ENCODE measurements around the gene EGFL7. TPM values are rescaled to one million over a fixed set of nuclear protein-coding genes. Genes with fewer than 3 reads are reported as not detected.

EGFL7 gene
- total and polyA plus RNA-seq, 12 donors: 1.9 to 452 (median 79.5) TPM

GRCh38 chr9:136622538-136622948 is 40.2 kb upstream of the EGFL7 start:
- no peaks in the 10 kb centered on the region for H3K27me3 ChIP-seq
- DNase-seq: no peak
- H3K4me1 ChIP-seq (replicated peaks in 1 of 2): peaks cover 0 to 22% of the 10 kb centered on the region in 2 donors
- intact Hi-C loops (cut with DNase I): loop anchor here in 1 of 2 donors (5.0 kb wide), 1 partner anchor 80 kb away; no protein-coding TSS in a partner anchor
- no peak for TF ChIP-seq POLR2A (IDR thresholded peaks at IDR 0.05)
- TF ChIP-seq CTCF (IDR thresholded peaks at IDR 0.05): no peak
- H3K4me3 ChIP-seq: no peak overlapping the region
- no peak overlapping the region for H3K27ac ChIP-seq
- no peaks in the 10 kb centered on the region for H3K36me3 ChIP-seq (replicated peaks in 1 of 2)
- no peaks in the 10 kb centered on the region for H3K9me3 ChIP-seq (replicated peaks in 1 of 3)
- 78 to 92% (median 84%) methylated on average over 10 to 16 of the region's 16 CpGs; no CpG with 5 or more reads in 1 of the 4 donors for WGBS, 4 donors

- no peaks in the 10 kb centered on the region for H3K27me3 ChIP-seq
- H3K27ac ChIP-seq: no peak overlapping the region
- H3K4me3 ChIP-seq: no peak overlapping the region
- no peak for TF ChIP-seq POLR2A (IDR thresholded peaks at IDR 0.05)
- TF ChIP-seq CTCF (IDR thresholded peaks at IDR 0.05): no peak
- intact Hi-C loops (cut with DNase I): loop anchor here in 1 of 2 donors (5.0 kb wide), 1 partner anchor 81 kb away; no protein-coding TSS in a partner anchor
- no peaks in the 10 kb centered on the region for H3K36me3 ChIP-seq (replicated peaks in 1 of 2)
- H3K9me3 ChIP-seq (replicated peaks in 1 of 3): no peaks in the 10 kb centered on the region
- DNase-seq: no peak
- H3K4me1 ChIP-seq (replicated peaks in 1 of 2): peaks cover 0 to 22% of the 10 kb centered on the region in 2 donors
- 82 to 91% (median 88%) methylated on average over 10 to 19 of the region's 19 CpGs for WGBS, 4 donors
These were observed 39.5 kb upstream of the EGFL7 start for GRCh38 chr9:136623016-136623841.

DNA sequence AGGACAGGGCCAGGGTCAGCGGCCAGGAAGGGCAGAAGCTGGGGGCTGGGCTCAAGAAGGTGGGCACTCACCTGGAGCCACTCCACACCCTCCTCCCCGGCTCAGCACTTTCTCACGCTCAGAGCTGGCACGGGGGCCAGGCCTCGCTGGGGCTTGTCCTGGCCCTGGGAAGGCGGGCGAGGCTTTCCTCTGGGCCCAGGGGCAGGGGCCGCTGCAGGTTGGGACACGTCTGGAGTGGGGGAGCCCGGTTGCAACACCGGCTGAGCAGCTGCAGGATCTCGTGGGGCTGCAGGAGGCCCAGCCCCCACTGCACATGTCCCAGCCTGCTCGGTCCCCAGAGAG is 38.9 kb upstream of the EGFL7 start:
- Histone ChIP-seq H3K9me3 (replicated peaks in 1 of 3) (no peaks in the 10 kb centered on the region), H3K27ac (no peak overlapping the region), H3K27me3 (no peaks in the 10 kb centered on the region), H3K4me1 (replicated peaks in 1 of 2) (peaks cover 0 to 22% of the 10 kb centered on the region in 2 donors), H3K36me3 (replicated peaks in 1 of 2) (no peaks in the 10 kb centered on the region), H3K4me3 (no peak overlapping the region)
- WGBS, 4 donors: 72 to 83% (median 81%) methylated on average over 9 to 13 of the region's 13 CpGs
- intact Hi-C loops (cut with DNase I): loop anchor here in 1 of 2 donors (5.0 kb wide), 1 partner anchor 82 kb away; no protein-coding TSS in a partner anchor
- TF ChIP-seq CTCF (IDR thresholded peaks at IDR 0.05) (no peak), POLR2A (IDR thresholded peaks at IDR 0.05) (no peak)
- no peak for DNase-seq

- TF ChIP-seq POLR2A (IDR thresholded peaks at IDR 0.05): no peak
- TF ChIP-seq CTCF (IDR thresholded peaks at IDR 0.05): no peak
- H3K36me3 ChIP-seq (replicated peaks in 1 of 2): no peaks in the 10 kb centered on the region
- H3K27ac ChIP-seq: no peak overlapping the region
- intact Hi-C loops (cut with DNase I): loop anchor here in 1 of 2 donors (5.0 kb wide), 1 partner anchor 82 kb away; no protein-coding TSS in a partner anchor
- WGBS, 4 donors: 20 to 82% (median 79%) methylated on average over 1 to 16 of the region's 16 CpGs; no CpG with 5 or more reads in 1 of the 4 donors
- no peak overlapping the region for H3K4me3 ChIP-seq
- H3K4me1 ChIP-seq (replicated peaks in 1 of 2): peaks cover 0 to 17% of the 10 kb centered on the region in 2 donors
- H3K9me3 ChIP-seq (replicated peaks in 1 of 3): no peaks in the 10 kb centered on the region
- no peak for DNase-seq
- no peaks in the 10 kb centered on the region for H3K27me3 ChIP-seq
These were observed 38.3 kb upstream of the EGFL7 start for GRCh38 chr9:136624184-136624951.

All from adrenal gland (tissue), 12 donors.